A673 (cell line): ENCODE results near the gene SEC22C. TPM values are rescaled to one million over a fixed set of nuclear protein-coding genes. Genes with fewer than 3 reads are reported as not detected.

Source experiments
- BruUV-seq: library from RNA; stranded (reverse); fragments of 400-500 nt; replicated peaks from 2 replicates; lab custom pipeline; 2021; lab: Mats Ljungman, UMichigan
- CTCF ChIA-PET: fragments of 300-600 bp; sonication (Branson Sonifier 250); formaldehyde crosslinking; loops from one replicate; lab custom pipeline; 2022; ENCODE audit warnings: antibody characterized with exemption; lab: Charles Lee
- POLR2A ChIA-PET: fragments of 300-600 bp; sonication (Branson Sonifier 250); formaldehyde crosslinking; loops from one replicate; lab custom pipeline; 2022; ENCODE audit warnings: antibody characterized with exemption; ENCODE audit not compliant: low non-redundant PET; lab: Charles Lee
- DNase-seq: peaks from one replicate; pipeline ENCODE4 v3.0.0-alpha.2; 2015; ENCODE audit warnings: low spot score
- H3K27ac ChIP-seq: fragments of 200-600 bp; sonication (generic); 2 replicates; pipeline ENCODE4 v1.5.1; 2016; ENCODE audit warnings: mixed run types, low read depth, mild to moderate bottlenecking, mixed read lengths, antibody characterized with exemption, low read length; ENCODE audit not compliant: poor library complexity, severe bottlenecking
- H3K27me3 ChIP-seq: fragments of 200-600 bp; sonication (generic); replicated peaks from 2 replicates; pipeline ENCODE4 v1.6.1; 2017; ENCODE audit warnings: mixed run types, low read depth, mild to moderate bottlenecking, mixed read lengths, antibody characterized with exemption, low read length; ENCODE audit not compliant: insufficient read depth, poor library complexity
- H3K36me3 ChIP-seq: fragments of 200-600 bp; sonication (generic); 2 replicates; pipeline ENCODE4 v1.6.1; 2016; ENCODE audit warnings: mixed run types, mild to moderate bottlenecking, mixed read lengths, antibody characterized with exemption, low read length; ENCODE audit not compliant: insufficient read depth, poor library complexity, severe bottlenecking
- H3K4me1 ChIP-seq: fragments of 200-600 bp; sonication (generic); 2 replicates; pipeline ENCODE4 v1.6.1; 2017; ENCODE audit warnings: mixed run types, mild to moderate bottlenecking, mixed read lengths, antibody characterized with exemption, low read length; ENCODE audit not compliant: insufficient read depth, poor library complexity, severe bottlenecking
- H3K4me3 ChIP-seq: fragments of 200-600 bp; sonication (generic); 2 replicates; pipeline ENCODE4 v1.5.1; 2016; ENCODE audit warnings: low read depth, mixed run types, mild to moderate bottlenecking, mixed read lengths, low read length; ENCODE audit not compliant: poor library complexity, severe bottlenecking
- H3K9me3 ChIP-seq: fragments of 200-600 bp; sonication (generic); 2 replicates; pipeline ENCODE4 v1.6.1; 2016; ENCODE audit warnings: mixed run types, low read depth, mild to moderate bottlenecking, mixed read lengths, antibody characterized with exemption, low read length; ENCODE audit not compliant: poor library complexity, severe bottlenecking
- EZH2 ChIP-seq: fragments of 200-600 bp; sonication (generic); IDR thresholded peaks from 2 replicates; pipeline ENCODE4 v1.6.1; 2017; ENCODE audit warnings: borderline replicate concordance, low read depth, mild to moderate bottlenecking, mixed read lengths, antibody characterized with exemption, low read length; ENCODE audit not compliant: poor library complexity, severe bottlenecking
- intact Hi-C: fragments of 100-400 bp; cut with micrococcal nuclease; formaldehyde crosslinking; loops from one replicate; pipeline ENCODE4 v1.10.0; 2022; ENCODE audit not compliant: unreplicated experiment
- total RNA-seq: library from RNA; stranded (reverse); gene quantifications from 2 replicates; pipeline ENCODE4 v1.2.3, GENCODE V29; 2021
- TF ChIP-seq, protein P1 (sequence below): fragments of 300-800, 200-600 bp; sonication (generic); conservative IDR thresholded peaks from 2 replicates; pipeline ENCODE4 v1.5.1; 2017; ENCODE audit warnings: low read depth, mild to moderate bottlenecking, antibody characterized with exemption, low read length, moderate library complexity, mixed read lengths

SEC22C gene
- total RNA-seq, 1 experiment from 2014 or later, result 28.9 TPM

- Histone ChIP-seq H3K27ac (no peak overlapping the region), H3K27me3 (no peaks in the 10 kb centered on the region), H3K4me1 (no peaks in the 10 kb centered on the region), H3K36me3 (no peaks in the 10 kb centered on the region), H3K4me3 (no peak overlapping the region), H3K9me3 (no peaks in the 10 kb centered on the region)
- intact Hi-C loops, result no loop called here
- no peak for DNase-seq
- CTCF ChIA-PET, result no interaction called here
- POLR2A ChIA-PET, result interaction anchor here (0.6 kb wide), 1 partner anchor 12 kb away, joined by 5 read pairs; no protein-coding TSS in a partner anchor
- BruUV-seq, result no TSS peak
- TF ChIP-seq, protein P1, sequence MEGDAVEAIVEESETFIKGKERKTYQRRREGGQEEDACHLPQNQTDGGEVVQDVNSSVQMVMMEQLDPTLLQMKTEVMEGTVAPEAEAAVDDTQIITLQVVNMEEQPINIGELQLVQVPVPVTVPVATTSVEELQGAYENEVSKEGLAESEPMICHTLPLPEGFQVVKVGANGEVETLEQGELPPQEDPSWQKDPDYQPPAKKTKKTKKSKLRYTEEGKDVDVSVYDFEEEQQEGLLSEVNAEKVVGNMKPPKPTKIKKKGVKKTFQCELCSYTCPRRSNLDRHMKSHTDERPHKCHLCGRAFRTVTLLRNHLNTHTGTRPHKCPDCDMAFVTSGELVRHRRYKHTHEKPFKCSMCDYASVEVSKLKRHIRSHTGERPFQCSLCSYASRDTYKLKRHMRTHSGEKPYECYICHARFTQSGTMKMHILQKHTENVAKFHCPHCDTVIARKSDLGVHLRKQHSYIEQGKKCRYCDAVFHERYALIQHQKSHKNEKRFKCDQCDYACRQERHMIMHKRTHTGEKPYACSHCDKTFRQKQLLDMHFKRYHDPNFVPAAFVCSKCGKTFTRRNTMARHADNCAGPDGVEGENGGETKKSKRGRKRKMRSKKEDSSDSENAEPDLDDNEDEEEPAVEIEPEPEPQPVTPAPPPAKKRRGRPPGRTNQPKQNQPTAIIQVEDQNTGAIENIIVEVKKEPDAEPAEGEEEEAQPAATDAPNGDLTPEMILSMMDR, result no peak
- no peak for TF ChIP-seq EZH2
Measured at GRCh38 chr3:42519568-42519962, 62.2 kb downstream of the SEC22C start.

- H3K27me3 ChIP-seq, result no peaks in the 10 kb centered on the region
- ChIA-PET POLR2A (interaction anchor here (0.6 kb wide), 1 partner anchor 11 kb away, joined by 5 read pairs; no protein-coding TSS in a partner anchor), CTCF (no interaction called here)
- H3K4me1 ChIP-seq, result no peaks in the 10 kb centered on the region
- intact Hi-C loops, result no loop called here
- BruUV-seq, result no TSS peak
- H3K27ac ChIP-seq, result no peak overlapping the region
- H3K9me3 ChIP-seq, result no peaks in the 10 kb centered on the region
- DNase-seq, result no peak
- TF ChIP-seq, protein P1, result no peak
- TF ChIP-seq EZH2, result no peak
- H3K4me3 ChIP-seq, result no peak overlapping the region
- H3K36me3 ChIP-seq, result no peaks in the 10 kb centered on the region
Measured at GRCh38 chr3:42518800-42519567, 62.8 kb downstream of the SEC22C start.

DNA sequence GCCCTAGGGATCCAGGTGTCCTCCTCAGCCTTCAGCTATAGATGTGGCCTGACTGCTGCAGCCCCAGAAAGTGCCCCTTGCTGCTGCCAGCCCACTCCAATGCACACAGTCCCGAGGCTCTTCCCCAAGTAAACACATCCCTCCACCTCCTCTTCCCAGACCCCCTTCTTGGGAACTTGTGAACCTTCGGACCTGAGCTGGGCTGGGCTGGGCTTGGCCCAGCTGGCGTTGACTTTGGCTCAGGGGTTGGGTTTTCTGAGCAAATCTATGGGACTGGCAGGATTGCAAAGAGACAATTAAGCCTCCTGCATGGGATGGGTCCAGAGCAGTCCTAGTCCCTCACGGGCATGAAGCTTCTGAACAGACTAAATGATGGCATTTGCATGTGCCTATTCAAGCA, 64.7 kb downstream of the SEC22C start:
- BruUV-seq, result no TSS peak
- Histone ChIP-seq H3K36me3 (no peaks in the 10 kb centered on the region), H3K9me3 (no peaks in the 10 kb centered on the region), H3K4me1 (no peaks in the 10 kb centered on the region), H3K27ac (no peak overlapping the region), H3K27me3 (no peaks in the 10 kb centered on the region), H3K4me3 (no peak overlapping the region)
- no peak for DNase-seq
- no peak for TF ChIP-seq EZH2
- TF ChIP-seq, protein P1, result no peak
- POLR2A ChIA-PET, result no interaction called here
- CTCF ChIA-PET, result no interaction called here
- intact Hi-C loops, result no loop called here
